GM18858 (cell line): Measurements from ENCODE around the gene TOR4A.

Experiments
- ATAC-seq: cut with Tn5 transposase; IDR thresholded peaks from one replicate; pipeline ENCODE4 v1.9.1; 2021; ENCODE audit not compliant: unreplicated experiment

TOR4A gene

DNA sequence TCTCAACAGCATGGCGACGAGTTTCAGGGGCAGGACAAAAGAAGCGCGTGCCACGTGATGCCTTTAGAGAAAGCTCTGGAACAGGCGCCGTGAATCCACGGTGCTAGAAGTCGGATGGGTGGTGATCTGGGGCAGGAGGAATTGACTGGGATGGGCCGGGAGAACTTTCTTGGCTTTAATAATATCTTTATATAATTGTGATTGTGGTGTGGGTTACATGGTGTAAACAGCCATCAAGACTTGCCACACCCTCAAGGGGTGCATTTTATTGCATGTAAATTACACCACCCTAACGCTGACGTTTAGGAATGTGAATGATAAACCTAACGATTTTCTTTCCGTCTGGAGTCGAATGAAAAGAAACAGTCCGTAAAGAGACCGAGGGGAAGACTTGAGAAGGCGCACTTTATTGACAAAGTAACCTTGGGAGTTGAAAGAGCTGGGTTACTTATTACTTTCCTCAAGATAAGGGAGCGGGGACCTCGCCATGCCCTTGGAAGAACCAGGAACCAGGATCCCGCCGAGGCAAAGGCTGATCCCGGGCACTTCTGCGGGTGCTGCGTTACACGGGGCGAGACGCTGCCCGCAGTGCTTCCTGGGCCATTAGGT is 16.1 kb downstream of the TOR4A start:
- ATAC-seq = no peak

DNA sequence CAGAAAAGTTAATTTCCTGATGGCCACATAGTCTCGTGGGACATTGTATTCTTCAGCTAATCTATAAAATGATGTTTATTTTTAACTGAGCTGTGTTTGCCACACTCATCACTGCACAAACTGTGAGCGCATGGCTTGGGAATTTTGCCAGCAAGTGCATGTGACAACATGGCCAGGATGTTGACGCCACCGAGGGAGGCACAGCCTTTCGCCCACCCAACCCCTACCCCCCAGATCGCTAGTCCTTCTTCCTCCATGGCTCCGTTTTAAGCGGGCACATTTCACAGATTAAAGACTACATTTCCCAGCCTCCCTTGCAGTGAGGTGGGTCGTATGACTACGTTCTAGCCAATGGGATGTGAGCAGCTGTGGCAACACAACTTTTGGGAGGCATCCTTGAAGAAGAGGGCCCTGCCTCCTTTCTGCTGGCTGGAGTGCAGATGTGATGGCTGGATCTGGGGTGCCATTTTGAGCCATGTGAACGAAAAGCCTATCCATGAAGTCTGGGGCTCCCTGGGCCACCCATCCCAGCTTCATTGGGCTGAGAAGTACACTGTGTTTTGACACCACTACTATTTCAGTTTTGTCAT is 16.7 kb downstream of the TOR4A start:
- no peak for ATAC-seq

DNA sequence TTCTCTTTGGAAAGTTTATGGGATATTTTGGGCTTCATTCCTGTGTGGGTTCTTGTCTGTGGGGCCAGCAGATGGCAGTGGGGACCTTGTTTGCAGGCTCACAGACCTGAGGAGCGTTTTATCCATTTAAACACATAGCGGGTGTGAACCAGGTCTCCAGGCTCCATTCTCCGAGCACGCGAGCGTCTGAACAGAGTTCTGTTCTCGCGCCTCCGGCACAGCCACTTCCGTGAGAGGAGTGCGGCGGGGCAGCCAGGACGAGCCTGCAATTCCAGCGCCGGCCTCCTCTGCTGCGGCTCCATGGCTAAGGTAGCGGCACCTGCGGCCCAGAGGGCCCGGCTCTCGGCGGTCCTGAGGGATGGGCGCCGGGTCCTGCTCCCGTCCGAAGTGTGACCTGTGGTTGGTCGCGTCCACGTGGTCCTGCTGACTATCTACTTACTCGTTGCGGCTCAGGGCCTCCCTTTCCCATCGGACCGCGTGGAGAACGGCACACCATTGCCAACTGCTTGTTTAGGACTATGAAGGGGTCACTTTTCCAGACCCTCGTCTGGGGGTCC is 17.2 kb downstream of the TOR4A start:
- no peak for ATAC-seq

GRCh38 chr9:137295238-137295811 is 17.8 kb downstream of the TOR4A start:
- ATAC-seq = no peak

- no peak for ATAC-seq
Observed at GRCh38 chr9:137295849-137296669, 18.5 kb downstream of the TOR4A start.

DNA sequence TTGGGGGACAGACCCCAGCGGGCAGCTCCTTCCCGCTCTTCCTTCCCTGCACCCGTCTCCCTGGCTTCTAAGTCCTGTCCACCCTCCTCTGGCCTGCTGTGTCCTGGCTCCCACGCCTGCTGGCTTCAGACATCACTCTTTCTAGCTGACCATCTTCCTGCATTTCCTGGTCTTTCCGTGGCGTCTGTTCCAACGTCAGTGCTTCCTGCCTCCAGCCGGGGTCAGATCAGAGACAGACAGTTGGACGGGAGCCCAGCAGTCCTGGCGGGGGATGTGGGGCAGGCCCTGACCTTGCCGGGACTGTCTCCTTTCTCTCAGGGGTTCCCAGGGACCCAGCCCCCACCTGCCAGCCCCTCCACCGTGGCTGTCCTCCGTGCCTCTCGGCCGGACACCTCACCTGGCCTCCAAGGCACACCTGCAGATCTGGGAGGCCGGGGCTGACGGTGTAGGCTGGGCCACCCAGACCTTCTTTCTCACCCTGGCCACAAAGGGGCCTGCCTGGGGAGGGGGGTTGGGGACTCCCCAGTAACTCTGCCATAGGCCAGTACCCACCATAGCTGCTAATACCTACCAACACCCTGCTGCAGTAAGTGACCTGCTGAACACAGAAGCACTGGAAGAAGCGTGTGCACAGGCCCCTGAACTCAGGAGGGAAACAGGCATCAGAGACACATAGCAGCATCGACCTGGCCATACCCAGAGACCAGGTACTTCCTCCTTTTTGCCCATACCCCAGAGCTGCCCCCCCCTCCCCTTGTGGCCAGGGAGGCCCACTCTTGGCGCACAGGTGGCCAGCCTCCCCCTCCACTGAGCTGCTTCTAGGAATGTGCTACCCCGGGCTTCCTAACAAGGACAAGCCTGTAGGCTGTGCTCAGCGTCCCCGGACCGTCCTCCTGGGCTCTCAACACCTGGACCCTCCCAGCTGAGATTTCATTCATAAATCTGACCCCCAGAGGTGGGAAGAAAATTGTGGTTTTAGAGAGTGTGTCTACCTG is 19.4 kb downstream of the TOR4A start:
- no peak for ATAC-seq

DNA sequence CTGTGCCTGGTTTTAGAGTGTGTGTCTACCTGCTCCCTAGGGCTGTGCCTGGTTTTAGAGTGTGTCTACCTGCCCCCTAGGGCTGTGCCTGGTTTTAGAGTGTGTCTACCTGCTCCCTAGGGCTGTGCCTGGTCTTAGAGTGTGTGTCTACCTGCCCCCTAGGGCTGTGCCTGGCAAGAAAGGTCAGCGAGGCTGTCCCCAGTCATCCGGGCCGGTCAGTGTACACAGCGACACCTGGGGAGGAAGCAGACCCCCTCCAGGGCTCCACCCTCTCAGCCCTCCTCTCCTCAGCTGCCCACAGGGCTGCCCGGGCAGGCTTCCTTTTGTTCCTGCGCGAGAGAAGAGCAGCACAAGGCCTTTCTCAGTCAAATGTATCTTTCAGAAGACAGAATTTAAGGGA is 20.4 kb downstream of the TOR4A start:
- ATAC-seq = no peak

DNA sequence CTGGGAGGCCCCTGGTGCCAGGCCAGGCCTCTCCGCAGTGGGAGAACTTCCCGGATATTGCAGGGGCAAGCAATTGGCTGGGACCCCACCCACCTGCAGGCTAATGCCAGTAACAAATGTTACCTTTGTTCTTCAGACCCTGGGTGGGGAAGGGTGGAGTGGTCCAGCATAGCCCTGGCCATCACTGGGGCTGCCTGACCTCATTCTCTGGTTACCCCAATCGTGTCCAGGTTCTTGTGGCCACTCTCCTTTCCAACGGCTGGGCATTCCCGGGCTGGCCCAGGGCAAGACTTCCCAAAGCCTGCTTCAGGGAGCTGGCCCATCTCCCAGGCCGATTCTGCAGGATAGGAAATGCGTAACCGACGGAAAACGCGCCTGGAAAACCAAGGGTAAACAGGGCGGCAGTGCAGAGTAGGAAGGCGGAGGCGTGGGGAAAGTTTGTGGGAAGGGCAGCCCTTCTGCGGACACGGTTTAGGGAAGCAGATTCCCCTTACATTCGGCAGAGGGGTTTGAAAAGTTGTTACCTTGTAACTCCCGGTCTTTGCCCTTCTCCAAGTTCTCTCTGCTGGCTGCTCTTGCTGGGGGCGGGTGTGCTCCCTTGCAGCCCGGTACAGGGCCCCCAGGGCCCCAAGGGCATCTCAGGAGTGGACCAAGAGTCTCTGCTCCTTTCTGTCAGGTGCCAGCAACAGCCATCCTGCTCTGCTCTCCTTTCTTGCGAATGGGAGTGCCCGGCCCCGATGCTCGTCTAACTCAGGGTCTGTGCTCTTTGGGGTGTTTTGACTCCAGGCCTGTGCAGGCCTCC is 21.1 kb downstream of the TOR4A start:
- no peak for ATAC-seq

GRCh38 chr9:137299203-137299565 is 21.7 kb downstream of the TOR4A start:
- ATAC-seq = no peak

DNA sequence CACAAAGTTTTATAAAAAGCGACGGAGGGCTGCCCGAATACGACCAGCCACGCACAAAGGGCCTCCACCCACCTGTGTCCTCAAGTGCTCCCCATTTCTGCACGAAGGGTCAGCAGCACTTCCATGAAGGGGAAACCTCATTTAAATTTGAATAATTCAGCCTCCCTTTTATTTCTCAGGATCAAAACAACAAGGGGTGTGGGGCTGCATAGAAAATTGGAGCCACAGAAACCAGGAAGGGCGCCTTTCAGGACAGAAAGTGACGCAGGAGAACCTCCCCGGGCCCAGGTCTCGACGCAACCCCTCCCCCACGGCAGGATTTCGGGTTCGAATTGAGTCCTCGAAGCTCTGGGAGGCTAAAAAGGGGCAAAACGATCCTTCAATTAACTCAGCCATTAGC is 22.4 kb downstream of the TOR4A start:
- ATAC-seq = no peak

DNA sequence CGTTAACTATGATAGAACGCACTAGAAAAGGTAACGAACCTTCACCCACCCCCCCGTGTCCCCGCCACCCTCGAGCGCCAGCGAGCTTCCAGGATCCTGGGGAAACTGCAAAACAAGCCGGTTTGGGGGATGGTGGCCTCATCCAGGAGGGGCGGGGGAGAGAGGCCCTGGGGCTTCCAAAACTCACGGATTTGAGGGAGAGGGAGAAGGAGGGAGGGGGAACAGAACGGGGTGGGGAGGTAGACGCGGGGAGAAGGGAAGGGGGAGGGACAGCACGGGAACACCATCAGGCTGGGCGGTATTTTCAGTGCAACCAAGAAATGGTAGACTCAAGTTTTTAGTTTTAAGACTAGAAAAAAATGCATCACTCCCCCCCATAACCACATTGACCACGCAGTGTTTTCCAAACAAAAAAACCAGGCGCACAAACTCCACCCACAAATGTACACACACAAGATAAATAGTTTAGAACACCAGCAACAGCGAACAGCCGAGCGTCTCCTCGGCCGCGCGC is 23.1 kb downstream of the TOR4A start:
- no peak for ATAC-seq

GRCh38 chr9:137301081-137301947 is 23.8 kb downstream of the TOR4A start:
- ATAC-seq = peak; percentile 22

DNA sequence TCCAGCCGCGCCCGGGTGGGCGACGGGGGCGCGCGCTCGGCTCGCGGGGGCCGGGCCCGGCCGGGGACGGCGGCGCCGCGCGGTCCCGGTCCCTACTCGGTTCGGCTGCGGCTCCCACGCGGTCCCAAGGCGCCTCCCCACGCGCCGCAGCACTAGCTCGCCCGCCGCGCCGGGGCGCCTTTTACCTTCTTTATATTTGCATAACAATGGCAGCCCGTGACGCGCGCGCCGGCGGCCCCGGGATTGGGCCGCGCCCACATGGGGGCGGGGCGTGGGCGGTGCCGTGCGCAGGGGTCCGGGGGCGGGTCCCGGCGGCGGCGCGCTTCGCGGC is 24.6 kb downstream of the TOR4A start, which contains the start of gene NRARP:
Gene NRARP (minus strand): TSS at position 154 of the 331 bp plus-strand sequence. CDS start 343 bp downstream, outside the sequence.
- ATAC-seq = peak; percentile 48

DNA sequence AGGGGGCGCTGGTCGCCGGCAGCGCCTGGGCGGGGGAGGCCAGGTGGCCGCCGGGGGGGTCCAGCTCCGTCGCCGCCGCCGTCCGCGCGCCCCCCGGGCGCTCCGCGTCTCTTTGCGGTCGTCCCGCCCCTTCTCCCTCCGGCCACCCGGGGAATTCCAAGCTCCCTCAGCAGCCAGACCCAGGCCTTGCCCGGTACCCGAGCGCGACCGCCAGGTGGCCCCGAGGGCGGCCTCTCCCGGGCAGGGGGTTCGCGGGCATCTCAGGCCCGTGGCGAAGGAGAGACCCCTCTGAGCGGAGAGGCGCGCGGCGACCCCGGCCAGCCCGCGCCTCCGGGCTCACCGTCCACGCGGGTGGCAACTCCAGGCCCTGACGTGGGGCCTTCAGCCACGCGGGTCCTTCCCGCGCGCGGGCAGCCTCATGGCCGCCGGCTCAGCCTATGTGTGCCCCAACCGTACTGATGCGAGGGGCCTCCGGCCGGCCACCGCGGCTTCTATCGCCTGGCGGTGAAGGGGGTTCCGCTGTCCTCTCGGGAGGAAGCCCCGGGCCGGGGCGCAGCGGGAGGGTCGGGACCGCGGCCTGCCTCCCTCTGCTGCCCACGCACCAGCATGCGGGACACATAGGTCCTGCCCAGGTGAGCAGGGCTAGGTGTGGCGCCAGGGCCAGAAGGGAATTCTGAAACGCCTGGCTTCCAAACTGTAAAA is 25.1 kb downstream of the TOR4A start:
- ATAC-seq = peak; percentile 25

DNA sequence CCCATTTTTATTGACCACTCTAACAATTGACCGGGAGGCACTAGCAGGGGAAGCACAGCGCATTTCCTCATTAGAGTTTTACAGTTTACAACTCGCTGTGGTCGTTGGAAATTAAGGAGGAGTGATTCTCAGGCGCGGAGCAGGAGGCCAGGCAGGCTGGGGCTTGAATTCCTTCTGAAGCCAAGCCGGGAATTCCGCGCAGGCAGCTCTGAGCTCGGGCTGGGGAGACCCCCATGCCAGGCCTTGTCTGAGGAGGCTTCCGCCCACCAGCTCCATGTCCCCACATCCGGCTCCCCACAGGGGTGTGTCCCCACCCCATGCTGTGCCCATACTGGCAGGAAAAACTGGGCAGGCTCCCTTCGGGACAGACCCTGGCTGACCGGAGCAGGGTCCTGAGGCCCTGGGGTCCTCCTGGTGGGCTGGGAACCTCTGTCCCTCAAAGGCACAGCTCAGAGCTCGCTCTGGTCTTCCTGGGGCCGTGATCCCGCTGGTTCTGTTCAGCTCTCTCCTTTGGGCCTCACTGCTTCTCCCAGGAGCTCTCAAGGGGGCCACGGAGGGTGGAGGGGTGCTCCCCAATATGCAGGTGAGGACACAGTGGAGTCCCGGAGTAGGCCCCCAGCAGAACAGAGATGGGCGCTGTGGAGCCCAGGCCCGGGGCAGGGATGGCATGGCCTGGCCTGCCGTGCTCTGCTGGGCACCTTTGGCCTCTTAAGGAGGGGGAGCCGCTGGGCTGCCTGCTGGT is 25.8 kb downstream of the TOR4A start:
- no peak for ATAC-seq

GRCh38 chr9:137303893-137304382 is 26.4 kb downstream of the TOR4A start:
- no peak for ATAC-seq
